ENCODE results near the gene ARMH1.

Gene ARMH1

DNA sequence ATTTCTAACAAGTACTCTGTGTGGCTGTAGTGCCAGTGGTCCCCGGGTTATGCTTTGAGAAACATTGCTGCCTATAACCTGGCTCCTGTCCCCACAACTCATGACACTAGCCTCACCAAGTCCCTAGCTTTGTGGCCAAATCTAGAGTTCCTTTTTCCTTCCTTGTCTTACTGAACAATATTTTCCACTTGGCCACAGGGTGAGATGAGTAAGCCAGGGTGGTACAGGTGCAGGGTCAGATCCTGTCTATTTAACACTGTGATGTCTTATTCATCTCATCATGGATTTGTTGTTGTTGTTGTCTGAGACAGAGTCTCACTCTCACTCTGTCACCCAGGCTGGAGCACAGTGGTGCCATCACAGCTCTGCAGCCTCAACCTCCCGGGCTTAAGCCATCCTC is 18.6 kb downstream of the ARMH1 start:
- Histone ChIP-seq H3K27me3 (replicated peaks; ENCODE audit: insufficient read depth, low read length) (no peaks in the 10 kb centered on the region), H3K4me1 (ENCODE audit: low read length) (no peaks in the 10 kb centered on the region), H3F3A (ENCODE audit: insufficient read depth, low read length) (no peaks in the 10 kb centered on the region), H3K4me2 (ENCODE audit: low read depth, low read length) (no peak overlapping the region), H4K20me1 (ENCODE audit: insufficient read depth, low read length) (no peaks in the 10 kb centered on the region), H3K4me3 (ENCODE audit: low read length) (no peak overlapping the region), H3K36me3 (replicated peaks; ENCODE audit: insufficient read depth, low read length) (no peaks in the 10 kb centered on the region), H3K9me3 (replicated peaks; ENCODE audit: insufficient read depth, low read length) (no peaks in the 10 kb centered on the region), H3K9ac (ENCODE audit: low read length) (no peak overlapping the region), H3K9me2 (replicated peaks; ENCODE audit: insufficient read depth, low read length) (no peaks in the 10 kb centered on the region), H3K79me2 (ENCODE audit: low read length) (no peaks in the 10 kb centered on the region), H2AFZ (ENCODE audit: low read length) (no peak overlapping the region), H3K27ac (ENCODE audit: low read length) (no peak overlapping the region)
- DNase-seq, result no peak
- TF ChIP-seq, protein P1, sequence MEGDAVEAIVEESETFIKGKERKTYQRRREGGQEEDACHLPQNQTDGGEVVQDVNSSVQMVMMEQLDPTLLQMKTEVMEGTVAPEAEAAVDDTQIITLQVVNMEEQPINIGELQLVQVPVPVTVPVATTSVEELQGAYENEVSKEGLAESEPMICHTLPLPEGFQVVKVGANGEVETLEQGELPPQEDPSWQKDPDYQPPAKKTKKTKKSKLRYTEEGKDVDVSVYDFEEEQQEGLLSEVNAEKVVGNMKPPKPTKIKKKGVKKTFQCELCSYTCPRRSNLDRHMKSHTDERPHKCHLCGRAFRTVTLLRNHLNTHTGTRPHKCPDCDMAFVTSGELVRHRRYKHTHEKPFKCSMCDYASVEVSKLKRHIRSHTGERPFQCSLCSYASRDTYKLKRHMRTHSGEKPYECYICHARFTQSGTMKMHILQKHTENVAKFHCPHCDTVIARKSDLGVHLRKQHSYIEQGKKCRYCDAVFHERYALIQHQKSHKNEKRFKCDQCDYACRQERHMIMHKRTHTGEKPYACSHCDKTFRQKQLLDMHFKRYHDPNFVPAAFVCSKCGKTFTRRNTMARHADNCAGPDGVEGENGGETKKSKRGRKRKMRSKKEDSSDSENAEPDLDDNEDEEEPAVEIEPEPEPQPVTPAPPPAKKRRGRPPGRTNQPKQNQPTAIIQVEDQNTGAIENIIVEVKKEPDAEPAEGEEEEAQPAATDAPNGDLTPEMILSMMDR (IDR thresholded peaks at IDR 0.05; ENCODE audit: low read length), result no peak
- TF ChIP-seq EZH2phosphoT487 (IDR thresholded peaks at IDR 0.05; ENCODE audit: low read length) (no peak), EZH2 (optimal IDR thresholded peaks at IDR 0.05; ENCODE audit: low read depth, low read length) (no peak)

DNA sequence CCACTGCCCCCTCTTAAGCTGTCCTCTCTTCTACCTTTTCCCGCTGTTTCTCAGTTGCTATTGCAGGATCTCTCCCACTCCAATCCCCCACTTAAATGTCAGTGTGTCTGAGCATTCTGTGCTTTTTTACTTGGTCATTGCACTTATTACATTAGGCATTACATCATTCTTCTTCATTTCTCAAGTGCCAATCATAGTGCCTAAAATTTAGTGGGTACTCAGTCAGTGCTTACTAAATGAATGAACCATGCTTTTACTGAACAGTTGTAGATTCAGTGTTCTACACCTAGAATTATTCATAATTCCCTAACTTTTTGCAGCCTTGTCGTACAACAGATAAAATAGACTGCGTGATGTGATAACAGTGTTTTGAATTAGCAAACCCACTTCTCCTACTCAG is 19.4 kb downstream of the ARMH1 start:
- Histone ChIP-seq H3K27me3 (replicated peaks; ENCODE audit: insufficient read depth, low read length) (no peaks in the 10 kb centered on the region), H3K4me1 (ENCODE audit: low read length) (no peaks in the 10 kb centered on the region), H3K9ac (ENCODE audit: low read length) (no peak overlapping the region)

DNA sequence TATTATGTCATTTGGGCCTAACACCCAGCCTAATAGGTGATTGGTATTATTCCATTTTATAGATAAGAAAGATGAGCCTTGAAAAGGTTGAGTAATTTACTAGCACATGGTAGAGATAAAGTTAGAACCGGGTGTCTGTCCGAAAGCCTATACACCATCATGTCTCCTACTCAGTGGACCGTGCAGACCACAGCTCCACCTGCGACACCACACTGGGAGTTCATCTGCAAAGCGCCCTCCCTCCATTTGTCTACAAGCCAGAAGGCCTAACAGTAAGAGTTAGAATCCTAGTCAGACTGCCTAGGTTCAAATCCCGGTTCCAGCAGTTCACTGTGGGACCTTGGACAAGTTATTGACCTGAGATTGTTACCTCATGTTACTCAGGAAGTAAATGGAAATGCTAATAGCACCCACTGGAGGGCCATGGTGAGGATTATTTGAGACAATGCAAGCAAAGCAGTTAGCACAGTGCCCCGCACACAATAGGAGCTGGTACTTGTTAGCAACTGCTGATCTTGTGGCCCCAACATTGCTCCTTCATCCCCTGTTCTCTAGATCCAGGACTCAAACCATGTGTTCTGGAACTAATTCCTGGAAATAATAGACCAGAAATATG is 20.5 kb downstream of the ARMH1 start:
- Histone ChIP-seq H2AFZ (ENCODE audit: low read length) (no peak overlapping the region), H3K36me3 (replicated peaks; ENCODE audit: insufficient read depth, low read length) (no peaks in the 10 kb centered on the region), H3K9me3 (replicated peaks; ENCODE audit: insufficient read depth, low read length) (no peaks in the 10 kb centered on the region), H3K9ac (ENCODE audit: low read length) (no peak overlapping the region), H3K9me2 (replicated peaks; ENCODE audit: insufficient read depth, low read length) (no peaks in the 10 kb centered on the region), H3K4me3 (ENCODE audit: low read length) (no peak overlapping the region), H3F3A (ENCODE audit: insufficient read depth, low read length) (no peaks in the 10 kb centered on the region), H3K79me2 (ENCODE audit: low read length) (no peaks in the 10 kb centered on the region), H3K4me1 (ENCODE audit: low read length) (no peaks in the 10 kb centered on the region), H3K4me2 (ENCODE audit: low read depth, low read length) (no peak overlapping the region), H3K27ac (ENCODE audit: low read length) (no peak overlapping the region), H4K20me1 (ENCODE audit: insufficient read depth, low read length) (no peaks in the 10 kb centered on the region), H3K27me3 (replicated peaks; ENCODE audit: insufficient read depth, low read length) (no peaks in the 10 kb centered on the region)
- DNase-seq, result no peak
- TF ChIP-seq, protein P1 (IDR thresholded peaks at IDR 0.05; ENCODE audit: low read length), result no peak
- TF ChIP-seq EZH2 (optimal IDR thresholded peaks at IDR 0.05; ENCODE audit: low read depth, low read length), result no peak
- no peak for TF ChIP-seq EZH2phosphoT487 (IDR thresholded peaks at IDR 0.05; ENCODE audit: low read length)

More for the DNA sequence above, 19.4 kb downstream of the ARMH1 start:
- H3F3A ChIP-seq (ENCODE audit: insufficient read depth, low read length), result no peaks in the 10 kb centered on the region
- no peak overlapping the region for H3K4me2 ChIP-seq (ENCODE audit: low read depth, low read length)
- H3K9me2 ChIP-seq (replicated peaks; ENCODE audit: insufficient read depth, low read length), result no peaks in the 10 kb centered on the region
- H4K20me1 ChIP-seq (ENCODE audit: insufficient read depth, low read length), result no peaks in the 10 kb centered on the region
- no peaks in the 10 kb centered on the region for H3K36me3 ChIP-seq (replicated peaks; ENCODE audit: insufficient read depth, low read length)
- H3K79me2 ChIP-seq (ENCODE audit: low read length), result no peaks in the 10 kb centered on the region
- H3K9me3 ChIP-seq (replicated peaks; ENCODE audit: insufficient read depth, low read length), result no peaks in the 10 kb centered on the region
- H3K4me3 ChIP-seq (ENCODE audit: low read length), result no peak overlapping the region
- no peak overlapping the region for H2AFZ ChIP-seq (ENCODE audit: low read length)
- TF ChIP-seq EZH2 (optimal IDR thresholded peaks at IDR 0.05; ENCODE audit: low read depth, low read length), result no peak
- TF ChIP-seq, protein P1 (IDR thresholded peaks at IDR 0.05; ENCODE audit: low read length), result no peak
- H3K27ac ChIP-seq (ENCODE audit: low read length), result no peak overlapping the region
- no peak for DNase-seq
